HPDE6-E6E7 (cell line): ENCODE data around the gene C1QTNF4.
"Not testable (repeated sequence)": the region's sequence is repeated elsewhere in the genome, so short reads cannot be mapped to it uniquely, and the experiment has no call there.

Source experiments
- DNase-seq: peaks from one replicate; pipeline ENCODE4 v3.0.0; 2011; ENCODE audit warnings: missing footprints; ENCODE audit errors: extremely low spot score

The C1QTNF4 gene

DNA sequence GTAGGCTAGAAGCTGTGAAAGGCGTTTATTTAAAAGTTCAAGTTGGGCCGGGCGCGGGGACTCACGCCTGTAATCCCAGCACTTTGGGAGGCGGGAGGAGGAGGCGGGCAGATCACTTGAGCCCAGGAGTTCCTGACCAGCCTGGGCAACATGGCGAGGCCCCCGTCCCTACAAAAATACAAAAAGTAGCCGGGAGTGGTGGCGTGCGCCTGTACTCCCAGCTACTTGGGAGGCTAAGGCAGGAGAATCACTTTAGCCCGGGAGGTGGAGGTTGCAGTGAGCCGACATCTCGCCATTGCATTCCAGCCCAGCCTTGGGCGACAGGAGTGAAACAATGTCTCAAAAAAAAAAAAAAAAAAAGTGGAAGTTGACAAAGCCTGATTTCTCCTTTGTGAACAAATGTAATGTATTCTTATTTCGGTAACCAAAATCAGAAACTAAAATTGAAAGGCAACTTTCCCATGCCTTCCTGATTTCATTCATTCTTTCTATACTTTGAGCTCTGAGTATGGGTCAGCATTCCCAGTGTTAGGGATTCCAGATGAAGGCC is 28.0 kb downstream of the C1QTNF4 start:
- no peak for DNase-seq

- DNase-seq = no peak
Observed at GRCh38 chr11:47565340-47566148, 28.7 kb downstream of the C1QTNF4 start, which contains the start of gene PTPMT1. TSS of gene PTPMT1 (plus strand) at chr11:47565599. CDS start at chr11:47565623, 24 bp downstream.

DNA sequence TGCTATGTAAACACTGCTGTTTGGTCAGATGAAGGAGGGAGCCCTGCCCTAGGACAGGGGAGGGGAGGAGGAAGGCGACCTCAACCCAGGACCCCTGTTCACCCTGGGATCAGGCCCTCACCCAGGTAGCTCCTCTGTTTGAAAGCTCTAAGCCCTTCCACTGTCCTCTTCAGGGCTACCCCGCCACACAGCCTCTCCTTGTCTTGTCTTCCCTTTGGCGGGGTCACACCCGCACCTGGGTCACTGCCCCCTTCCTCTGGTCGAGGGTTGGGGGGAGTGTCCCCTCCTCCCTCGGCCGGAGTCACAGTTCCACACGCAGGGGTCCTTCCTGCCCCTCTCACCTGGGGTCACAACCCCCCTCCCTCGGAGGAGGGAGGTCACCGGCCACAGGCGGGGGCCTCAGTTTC is 29.3 kb downstream of the C1QTNF4 start:
- DNase-seq = no peak

DNA sequence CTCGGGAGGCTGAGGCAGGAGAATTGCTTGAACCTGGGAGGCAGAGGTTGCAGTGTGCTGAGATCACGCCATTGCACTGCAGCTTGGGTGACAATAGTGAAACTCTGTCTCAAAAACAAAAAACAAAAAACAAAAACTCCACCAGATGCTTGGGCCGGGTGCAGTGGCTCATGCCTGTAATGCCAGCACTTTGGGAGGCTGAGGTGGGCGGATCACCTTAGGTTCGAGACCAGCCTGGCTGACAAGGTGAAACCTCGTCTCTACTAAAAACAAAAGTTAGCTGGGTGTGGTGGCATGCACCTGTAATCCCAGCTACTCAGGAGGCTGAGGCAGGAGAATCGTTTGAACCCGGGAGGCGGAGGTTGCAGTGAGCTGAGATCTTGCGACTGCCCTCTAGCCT is 29.8 kb downstream of the C1QTNF4 start:
- not testable (repeated sequence) for DNase-seq

DNA sequence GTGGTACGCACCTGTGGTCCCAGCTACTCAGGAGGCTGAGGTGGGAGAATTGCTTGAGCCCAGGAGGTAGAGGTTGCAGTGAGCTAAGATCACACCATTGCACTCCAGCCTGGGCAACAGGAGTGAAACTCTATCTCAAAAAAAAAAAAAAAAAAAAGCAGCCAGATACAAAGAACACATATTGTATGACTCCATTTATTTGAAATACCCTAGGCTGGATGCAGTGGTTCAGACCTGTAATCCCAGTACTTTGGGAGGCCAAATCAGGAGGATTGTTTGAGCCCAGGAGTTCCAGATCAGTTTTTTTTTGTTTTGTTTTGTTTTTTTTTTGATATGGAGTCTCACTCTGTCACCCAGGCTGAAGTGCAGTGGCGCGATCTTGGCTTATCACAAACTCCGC is 31.8 kb downstream of the C1QTNF4 start:
- not testable (repeated sequence) for DNase-seq

DNA sequence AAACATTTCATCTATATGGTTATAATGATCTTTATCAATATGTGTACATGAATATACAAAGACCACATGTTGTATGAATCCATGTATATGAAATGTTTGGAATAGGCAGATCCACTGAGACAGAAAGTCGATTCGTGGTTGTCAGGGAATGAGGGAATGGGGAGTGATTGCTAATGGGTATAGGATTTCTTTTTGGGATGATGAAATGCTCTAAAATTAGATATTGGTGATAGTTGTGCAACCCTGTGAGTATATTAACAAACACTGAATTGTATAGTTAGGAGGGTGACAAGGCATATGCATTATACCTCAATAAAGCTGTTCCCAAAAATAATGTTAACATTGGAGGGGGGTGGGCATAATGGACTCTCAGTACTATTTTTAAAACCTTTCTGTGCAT is 33.8 kb downstream of the C1QTNF4 start:
- DNase-seq = no peak

GRCh38 chr11:47558695-47559094 is 35.5 kb downstream of the C1QTNF4 start:
- DNase-seq = no peak

DNA sequence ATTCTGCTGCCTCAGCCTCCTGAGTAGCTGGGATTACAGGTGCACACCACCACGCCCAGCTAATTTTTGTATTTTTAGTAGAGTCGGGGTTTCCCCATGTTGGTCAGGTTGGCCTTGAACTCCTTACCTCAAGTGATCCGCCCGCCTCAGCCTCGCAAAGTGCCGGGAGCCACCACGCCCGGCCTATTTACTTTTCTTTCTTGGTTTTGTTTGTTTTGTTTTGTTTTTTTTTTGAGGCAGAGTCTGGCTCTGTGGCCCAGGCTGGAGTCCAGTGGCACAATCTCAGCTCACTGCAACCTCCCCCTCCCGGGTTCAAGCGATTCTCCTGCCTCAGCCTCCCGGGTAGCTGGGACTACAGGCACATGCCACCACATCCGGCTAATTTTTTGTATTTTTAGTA is 37.2 kb downstream of the C1QTNF4 start:
- not testable (repeated sequence) for DNase-seq

GRCh38 chr11:47553406-47553743 is 40.8 kb downstream of the C1QTNF4 start:
- DNase-seq = no peak

DNA sequence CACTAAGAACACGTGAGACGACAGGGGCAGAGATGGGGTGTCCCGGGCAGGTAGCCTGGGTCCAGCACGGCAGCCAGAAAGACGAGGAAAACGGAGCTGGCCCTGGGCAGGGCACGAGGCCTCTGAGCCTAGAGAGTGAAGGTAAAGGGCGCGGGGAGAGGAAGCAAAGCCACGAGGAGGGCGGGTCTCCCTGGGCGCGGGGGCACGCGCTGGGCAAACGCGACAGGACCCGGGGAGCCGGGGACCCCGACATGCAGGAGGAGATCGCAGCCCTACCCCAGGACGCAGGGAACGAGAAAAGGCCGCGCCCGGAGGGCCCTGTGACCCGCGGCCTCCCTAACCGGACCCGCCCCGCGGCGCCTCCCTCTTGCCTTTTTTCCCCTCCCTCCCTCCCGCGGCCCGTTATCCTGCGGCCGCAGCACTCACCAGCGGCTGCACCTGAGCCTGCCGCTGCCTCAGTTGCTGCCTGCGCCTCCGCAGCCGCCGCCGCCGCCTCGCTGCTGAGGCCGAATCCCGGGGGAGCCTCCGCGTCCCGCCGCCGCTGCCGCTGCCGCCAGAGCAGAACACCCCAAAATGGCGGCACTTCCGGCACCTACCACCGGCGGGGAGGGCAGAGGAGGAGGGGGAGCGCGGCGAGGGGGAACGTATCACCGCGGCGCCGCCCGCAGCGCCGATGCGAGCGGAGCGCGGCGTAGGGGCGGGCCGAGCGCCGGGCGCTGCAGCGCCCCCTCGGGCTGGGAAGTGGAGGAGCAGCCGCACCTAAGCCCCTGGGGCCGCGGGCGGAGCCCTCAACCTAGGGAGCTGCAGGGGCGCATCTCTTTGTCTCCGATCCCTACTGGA is 41.4 kb downstream of the C1QTNF4 start, which contains the start of gene CELF1:
Gene CELF1 (minus strand): TSS at position 567 of the 840 bp plus-strand sequence. CDS start 53,609 bp downstream, outside the sequence.
- DNase-seq = peak; percentile 75

DNA sequence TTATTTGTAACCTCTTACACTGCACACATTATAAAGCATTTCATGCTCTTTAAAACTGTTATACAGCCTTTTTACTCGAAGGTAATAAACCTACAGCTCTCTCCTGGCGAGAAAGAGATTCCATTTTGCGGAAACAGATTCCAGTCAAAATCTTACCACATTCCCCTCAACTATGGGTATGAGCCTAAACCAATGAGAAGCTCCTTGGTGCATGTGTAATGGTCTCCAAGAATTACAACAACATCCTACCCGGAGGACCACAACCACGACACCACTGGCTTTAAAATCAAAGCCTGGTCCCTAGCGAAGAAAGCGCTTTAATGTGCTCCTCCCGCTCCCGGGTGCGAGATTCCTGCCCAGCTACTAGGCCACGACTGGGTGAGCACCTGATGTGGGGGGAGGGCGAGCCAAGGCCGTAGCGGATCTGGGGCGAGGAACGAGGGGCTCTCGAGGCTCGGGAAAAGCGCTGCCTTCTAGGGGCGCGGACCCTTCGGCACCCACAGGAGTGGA is 42.1 kb downstream of the C1QTNF4 start:
- DNase-seq = no peak

- DNase-seq = peak; percentile 20
Observed at GRCh38 chr11:47551086-47551485, 43.1 kb downstream of the C1QTNF4 start.

DNA sequence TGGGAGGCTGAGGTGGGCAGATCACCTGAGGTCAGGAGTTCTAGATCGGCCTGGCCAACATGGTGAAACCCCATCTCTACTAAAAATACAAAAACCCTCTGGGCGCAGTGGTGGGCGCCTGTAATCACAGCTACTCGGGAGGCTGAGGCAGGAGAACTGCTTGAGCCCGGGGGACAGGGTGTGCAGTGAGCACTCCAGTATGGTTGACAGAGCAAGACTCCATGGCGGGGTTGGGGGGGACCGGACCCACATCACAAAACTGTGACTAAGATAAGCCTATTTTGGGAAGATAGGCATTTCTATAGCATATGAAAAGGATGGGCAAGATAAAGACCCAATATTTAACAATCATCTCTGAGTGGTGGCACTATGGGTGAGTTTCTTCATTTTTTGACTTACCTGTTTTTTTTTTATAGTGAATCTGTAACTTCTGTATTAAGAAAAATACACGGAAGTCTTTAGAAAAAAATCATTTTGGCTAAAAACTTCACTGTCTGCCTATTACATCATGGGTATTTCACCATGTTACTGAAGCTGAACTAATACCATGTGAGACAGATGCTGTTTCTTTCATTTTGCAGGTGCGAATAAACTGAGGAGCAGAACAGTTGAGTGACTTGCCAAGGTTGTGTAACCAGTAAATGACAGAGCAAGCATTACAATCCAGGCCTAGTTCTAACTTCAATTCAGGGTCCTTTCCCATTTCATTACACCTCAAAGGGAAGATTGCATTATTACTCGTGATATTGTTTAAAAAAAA is 43.7 kb downstream of the C1QTNF4 start:
- no peak for DNase-seq

- DNase-seq = not testable (repeated sequence)
Observed at GRCh38 chr11:47546274-47546673, 47.9 kb downstream of the C1QTNF4 start.

DNA sequence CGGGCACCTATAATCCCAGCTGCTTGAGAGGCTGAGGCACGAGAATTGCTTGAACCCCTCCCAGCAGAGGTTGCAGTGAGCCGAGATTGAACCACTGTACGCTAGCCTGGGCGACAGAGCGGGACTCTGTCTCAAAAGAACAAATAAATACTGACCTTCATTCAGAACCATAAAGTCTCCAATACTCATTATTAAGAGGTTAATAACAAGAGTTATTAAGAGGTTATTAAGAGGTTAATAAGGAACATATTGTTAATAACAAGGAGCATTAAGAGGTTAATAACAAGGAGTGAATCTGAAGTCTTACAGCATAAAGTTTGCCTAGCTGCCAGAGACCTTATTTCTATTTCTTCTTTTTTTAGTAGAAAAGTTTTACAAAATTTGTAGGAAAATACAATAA is 48.9 kb downstream of the C1QTNF4 start:
- no peak for DNase-seq

DNA sequence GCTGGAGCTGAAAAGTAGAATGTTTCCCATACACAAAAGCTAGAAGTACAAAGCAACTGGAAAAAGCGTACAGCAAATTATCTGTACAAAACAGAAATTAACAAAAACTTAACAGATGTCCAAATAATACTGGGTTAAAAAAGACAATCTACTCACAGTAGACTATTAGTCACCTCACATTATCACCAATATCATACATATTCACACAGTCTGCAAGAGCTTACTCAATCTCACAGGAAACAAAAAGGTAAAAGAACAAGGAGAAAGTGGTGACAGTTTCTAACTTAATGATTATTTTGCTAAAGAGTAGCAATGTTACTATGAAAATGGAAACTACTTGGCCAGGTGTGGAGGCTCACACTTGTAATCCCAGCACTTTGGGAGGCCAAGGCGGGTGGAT is 53.1 kb downstream of the C1QTNF4 start:
- DNase-seq = no peak

DNA sequence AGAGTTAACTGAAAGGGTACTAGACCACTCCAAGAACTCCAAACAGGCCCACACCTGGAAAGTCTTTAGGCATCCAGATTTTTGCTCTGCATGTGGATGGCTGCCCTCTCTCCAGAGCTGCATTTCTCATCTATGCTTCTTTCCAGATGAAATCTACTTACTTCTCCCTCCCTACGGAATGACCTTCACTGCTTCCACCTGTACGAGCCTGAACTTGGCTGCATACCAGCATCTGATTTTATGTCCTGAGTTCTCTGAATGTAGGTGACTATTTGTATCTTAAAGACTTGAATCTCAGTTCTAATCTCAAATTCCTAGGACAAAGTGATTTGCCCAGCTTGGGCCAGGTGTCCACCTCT is 54.6 kb downstream of the C1QTNF4 start:
- no peak for DNase-seq
